ENCODE results near the gene COPZ2. TPM values are rescaled to one million over a fixed set of nuclear protein-coding genes. Genes with fewer than 3 reads are reported as not detected.
"Not testable (repeated sequence)": the region's sequence is repeated elsewhere in the genome, so short reads cannot be mapped to it uniquely, and the experiment has no call there.

Gene COPZ2
- total and polyA plus RNA-seq, 3 donors from 2014 or later, result 13.2 to 47.6 (median 14.7) TPM

- Histone ChIP-seq H3K4me1 (peaks cover 3% of the 10 kb centered on the region), H3K27me3 (no peaks in the 10 kb centered on the region), H3K4me3 (no peak overlapping the region), H3K27ac (no peak overlapping the region), H3K36me3 (ENCODE audit: low read depth, missing control alignments) (peaks cover 3% of the 10 kb centered on the region), H3K9me3 (no peaks in the 10 kb centered on the region)
- TF ChIP-seq CTCF (IDR thresholded peaks at IDR 0.05) (peak; percentile 74 to 90 (median 83)), POLR2A (IDR thresholded peaks at IDR 0.05) (no peak)
- 61 to 71% methylated on average over 7 of the region's 7 CpGs for WGBS, 2 donors
- intact Hi-C loops (cut with DNase I; ENCODE audit: low total_unique reads), result loop anchor here (5.0 kb wide), 1 partner anchor 37 kb away; the partner anchor contains the start of gene COPZ2
- DNase-seq, result peak; percentile 92
These were observed 36.9 kb upstream of the COPZ2 start for GRCh38 chr17:48074322-48075081.

- not testable (repeated sequence) for H3K4me3 ChIP-seq; H3K9me3 ChIP-seq; DNase-seq; H3K36me3 ChIP-seq (ENCODE audit: low read depth, missing control alignments); H3K27ac ChIP-seq; H3K27me3 ChIP-seq; H3K4me1 ChIP-seq
- 88 to 94% methylated on average over 5 of the region's 5 CpGs for WGBS, 2 donors
- intact Hi-C loops (cut with DNase I; ENCODE audit: low total_unique reads), result loop anchor here (5.0 kb wide), 1 partner anchor 36 kb away; the partner anchor contains the start of gene COPZ2
These were observed 36.0 kb upstream of the COPZ2 start for GRCh38 chr17:48073566-48074094.

GRCh38 chr17:48072811-48073210, 35.2 kb upstream of the COPZ2 start:
- not testable (repeated sequence) for H3K27me3 ChIP-seq; H3K27ac ChIP-seq; H3K4me1 ChIP-seq; DNase-seq; H3K4me3 ChIP-seq; H3K36me3 ChIP-seq (ENCODE audit: low read depth, missing control alignments); H3K9me3 ChIP-seq
- intact Hi-C loops (cut with DNase I; ENCODE audit: low total_unique reads), result loop anchor here (5.0 kb wide), 1 partner anchor 36 kb away; the partner anchor contains the start of gene COPZ2
- WGBS, 2 donors, result 94 to 96% methylated on average over 9 of the region's 9 CpGs

DNA sequence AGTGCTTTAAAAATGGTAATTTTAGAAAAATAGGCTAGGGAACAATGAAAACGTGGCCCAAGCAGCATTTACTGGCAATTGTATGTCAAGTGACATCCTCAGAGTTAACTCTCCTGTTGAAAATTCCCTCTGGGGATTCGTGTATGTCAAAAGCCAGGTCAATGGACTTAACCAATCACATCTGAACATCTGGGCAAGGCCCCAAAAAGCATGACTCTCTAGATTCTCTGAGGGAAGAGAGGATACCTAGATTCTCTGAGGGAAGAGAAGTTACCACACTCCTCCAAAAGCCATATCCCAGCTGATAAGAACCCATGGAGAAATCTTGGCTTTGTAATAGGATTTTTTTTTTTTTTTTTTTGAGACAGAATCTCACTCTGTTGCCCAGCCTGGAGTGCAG, 34.1 kb upstream of the COPZ2 start:
- peaks cover 3% of the 10 kb centered on the region for H3K4me1 ChIP-seq
- intact Hi-C loops (cut with DNase I; ENCODE audit: low total_unique reads), result loop anchor here (5.0 kb wide), 1 partner anchor 34 kb away; the partner anchor contains the start of gene COPZ2
- H3K9me3 ChIP-seq, result no peaks in the 10 kb centered on the region
- no peak overlapping the region for H3K4me3 ChIP-seq
- no peaks in the 10 kb centered on the region for H3K27me3 ChIP-seq
- no peak for DNase-seq
- H3K27ac ChIP-seq, result no peak overlapping the region
- TF ChIP-seq CTCF (IDR thresholded peaks at IDR 0.05) (no peak), POLR2A (IDR thresholded peaks at IDR 0.05) (no peak)
- WGBS, 2 donors, result 70 to 82% methylated on average over 2 of the region's 2 CpGs
- H3K36me3 ChIP-seq (ENCODE audit: low read depth, missing control alignments), result peaks cover 3% of the 10 kb centered on the region

GRCh38 chr17:48070195-48070594, 32.6 kb upstream of the COPZ2 start:
- no peaks in the 10 kb centered on the region for H3K36me3 ChIP-seq (ENCODE audit: low read depth, missing control alignments)
- WGBS, 2 donors, result 38 to 54% methylated on average over 2 of the region's 2 CpGs
- intact Hi-C loops (cut with DNase I; ENCODE audit: low total_unique reads), result loop anchor here (5.0 kb wide), 1 partner anchor 33 kb away; the partner anchor contains the start of gene COPZ2

More at GRCh38 chr17:48070195-48070594, 32.6 kb upstream of the COPZ2 start:
- Histone ChIP-seq H3K27ac (no peak overlapping the region), H3K4me1 (peaks cover 3% of the 10 kb centered on the region), H3K4me3 (no peak overlapping the region), H3K27me3 (no peaks in the 10 kb centered on the region), H3K9me3 (no peaks in the 10 kb centered on the region)
- no peak for DNase-seq
- TF ChIP-seq CTCF (IDR thresholded peaks at IDR 0.05) (no peak), POLR2A (IDR thresholded peaks at IDR 0.05) (no peak)

All from testis (tissue), 3 donors.